ENCODE data around the gene DLGAP1.

DNA sequence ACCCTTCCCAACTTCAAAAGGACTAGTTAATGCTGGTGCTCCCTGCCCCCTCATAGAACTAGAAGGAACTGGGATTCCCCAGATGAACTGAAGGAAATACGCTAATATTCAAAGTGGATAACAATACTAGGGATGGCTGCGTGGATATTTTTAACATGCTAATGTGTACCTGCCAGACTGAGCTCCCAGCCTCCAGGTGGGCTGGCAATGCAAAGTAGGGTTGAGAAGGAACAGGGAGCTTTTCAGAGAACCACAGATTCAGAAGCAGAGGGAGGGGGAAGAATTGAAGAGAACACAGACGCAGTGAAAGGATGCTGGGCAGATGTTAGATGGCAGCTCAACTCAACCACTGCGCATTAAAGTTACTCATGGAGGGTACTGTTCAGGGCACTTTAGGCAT is 650.8 kb downstream of the DLGAP1 start:
- TF ChIP-seq, protein P1, sequence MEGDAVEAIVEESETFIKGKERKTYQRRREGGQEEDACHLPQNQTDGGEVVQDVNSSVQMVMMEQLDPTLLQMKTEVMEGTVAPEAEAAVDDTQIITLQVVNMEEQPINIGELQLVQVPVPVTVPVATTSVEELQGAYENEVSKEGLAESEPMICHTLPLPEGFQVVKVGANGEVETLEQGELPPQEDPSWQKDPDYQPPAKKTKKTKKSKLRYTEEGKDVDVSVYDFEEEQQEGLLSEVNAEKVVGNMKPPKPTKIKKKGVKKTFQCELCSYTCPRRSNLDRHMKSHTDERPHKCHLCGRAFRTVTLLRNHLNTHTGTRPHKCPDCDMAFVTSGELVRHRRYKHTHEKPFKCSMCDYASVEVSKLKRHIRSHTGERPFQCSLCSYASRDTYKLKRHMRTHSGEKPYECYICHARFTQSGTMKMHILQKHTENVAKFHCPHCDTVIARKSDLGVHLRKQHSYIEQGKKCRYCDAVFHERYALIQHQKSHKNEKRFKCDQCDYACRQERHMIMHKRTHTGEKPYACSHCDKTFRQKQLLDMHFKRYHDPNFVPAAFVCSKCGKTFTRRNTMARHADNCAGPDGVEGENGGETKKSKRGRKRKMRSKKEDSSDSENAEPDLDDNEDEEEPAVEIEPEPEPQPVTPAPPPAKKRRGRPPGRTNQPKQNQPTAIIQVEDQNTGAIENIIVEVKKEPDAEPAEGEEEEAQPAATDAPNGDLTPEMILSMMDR (IDR thresholded peaks at IDR 0.05) = no peak
- TF ChIP-seq POLR2A (IDR thresholded peaks at IDR 0.05) = no peak
- TF ChIP-seq EP300 (IDR thresholded peaks at IDR 0.05) = no peak
- no peak for TF ChIP-seq POLR2AphosphoS5 (IDR thresholded peaks at IDR 0.05)

All from gastroesophageal sphincter (tissue), 3 donors.